Activated CD8-positive, alpha-beta T cell treated with anti-CD3 and anti-CD28 coated beads for 36 hours (primary cell): Measurements from ENCODE around the gene MANBA. TPM values are rescaled to one million over a fixed set of nuclear protein-coding genes. Genes with fewer than 3 reads are reported as not detected.

Source experiments
- ATAC-seq: fragments of 200-7000 bp; cut with Tn5 transposase; one replicate; pipeline ENCODE4 v1.10.0; 2021; ENCODE audit warnings: mild to moderate bottlenecking, moderate library complexity
- CTCF ChIA-PET: fragments of 350-600 bp; sonication (Branson Sonifier 250); formaldehyde crosslinking; loops from one replicate; lab custom pipeline; 2021; ENCODE audit warnings: antibody characterized with exemption; lab: Charles Lee
- POLR2A ChIA-PET: fragments of 350-600 bp; sonication (Branson Sonifier 250); formaldehyde crosslinking; loops from one replicate; lab custom pipeline; 2021; ENCODE audit warnings: antibody characterized with exemption; lab: Charles Lee
- DNase-seq: peaks from one replicate; pipeline ENCODE4 v3.0.0-alpha.2; 2020
- H3K27ac Mint-ChIP-seq: one replicate; pipeline ENCODE4 v1.8.0; 2021; ENCODE audit warnings: mild to moderate bottlenecking, mixed read lengths
- H3K27me3 Mint-ChIP-seq: one replicate; pipeline ENCODE4 v1.8.0; 2021; ENCODE audit warnings: mixed read lengths
- H3K36me3 Mint-ChIP-seq: one replicate; pipeline ENCODE4 v1.8.0; 2021; ENCODE audit warnings: low read depth, mixed read lengths
- H3K4me1 Mint-ChIP-seq: one replicate; pipeline ENCODE4 v1.8.0; 2021; ENCODE audit warnings: low read depth, mixed read lengths
- H3K4me3 Mint-ChIP-seq: one replicate; pipeline ENCODE4 v1.8.0; 2021; ENCODE audit warnings: mild to moderate bottlenecking, moderate library complexity, mixed read lengths
- H3K9me3 Mint-ChIP-seq: one replicate; pipeline ENCODE4 v1.8.0; 2021; ENCODE audit warnings: mixed read lengths
- intact Hi-C: fragments of 100-400 bp; cut with micrococcal nuclease; formaldehyde crosslinking; loops from one replicate; pipeline ENCODE4 v1.10.0; 2022
- total RNA-seq, 2 experiments: library from RNA; stranded (reverse); gene quantifications; one replicate each; pipeline ENCODE4 v1.2.3, GENCODE V29; 2021
- TF ChIP-seq, protein P1 (sequence below): fragments of 200-600 bp; IDR thresholded peaks from one replicate; pipeline ENCODE4 v1.8.0; 2022; ENCODE audit warnings: antibody characterized with exemption, mild to moderate bottlenecking

MANBA gene
- total RNA-seq, 2 experiments from 2014 or later: 14.5 to 16.3 TPM

DNA sequence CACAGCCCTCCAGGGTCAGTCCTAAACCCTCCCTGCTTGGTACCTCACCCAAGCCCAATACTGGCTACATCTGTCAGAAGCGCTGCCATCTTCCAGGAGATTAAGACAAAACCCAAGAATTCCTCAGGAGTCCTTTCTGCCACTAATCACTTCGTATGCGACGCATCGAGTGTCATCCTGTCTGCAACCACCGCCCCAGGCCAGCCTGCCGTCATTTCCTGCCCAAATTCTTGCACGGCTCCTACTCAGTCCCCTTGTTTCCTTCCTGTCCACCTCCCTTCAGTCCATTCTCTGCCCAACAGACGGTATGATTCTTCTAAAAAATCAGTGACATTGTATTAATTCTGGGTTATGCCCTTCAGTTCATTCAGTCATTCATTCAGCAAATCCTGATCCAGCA, 146.0 kb downstream of the MANBA start:
- no peaks in the 10 kb centered on the region for H3K9me3 Mint-ChIP-seq
- ChIA-PET CTCF (interaction anchor here (0.5 to 1.1 kb wide), 2 partner anchors 15 to 395 kb away, joined by 3 to 4 read pairs; no protein-coding TSS in a partner anchor), POLR2A (interaction anchor here (0.7 to 4.1 kb wide), 4 partner anchors 15 to 114 kb away, joined by 3 to 15 read pairs (median 4); partner anchors contain the start of gene NFKB1)
- intact Hi-C loops: no loop called here
- TF ChIP-seq, protein P1, sequence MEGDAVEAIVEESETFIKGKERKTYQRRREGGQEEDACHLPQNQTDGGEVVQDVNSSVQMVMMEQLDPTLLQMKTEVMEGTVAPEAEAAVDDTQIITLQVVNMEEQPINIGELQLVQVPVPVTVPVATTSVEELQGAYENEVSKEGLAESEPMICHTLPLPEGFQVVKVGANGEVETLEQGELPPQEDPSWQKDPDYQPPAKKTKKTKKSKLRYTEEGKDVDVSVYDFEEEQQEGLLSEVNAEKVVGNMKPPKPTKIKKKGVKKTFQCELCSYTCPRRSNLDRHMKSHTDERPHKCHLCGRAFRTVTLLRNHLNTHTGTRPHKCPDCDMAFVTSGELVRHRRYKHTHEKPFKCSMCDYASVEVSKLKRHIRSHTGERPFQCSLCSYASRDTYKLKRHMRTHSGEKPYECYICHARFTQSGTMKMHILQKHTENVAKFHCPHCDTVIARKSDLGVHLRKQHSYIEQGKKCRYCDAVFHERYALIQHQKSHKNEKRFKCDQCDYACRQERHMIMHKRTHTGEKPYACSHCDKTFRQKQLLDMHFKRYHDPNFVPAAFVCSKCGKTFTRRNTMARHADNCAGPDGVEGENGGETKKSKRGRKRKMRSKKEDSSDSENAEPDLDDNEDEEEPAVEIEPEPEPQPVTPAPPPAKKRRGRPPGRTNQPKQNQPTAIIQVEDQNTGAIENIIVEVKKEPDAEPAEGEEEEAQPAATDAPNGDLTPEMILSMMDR: no peak
- peak; percentile 67 for DNase-seq
- peaks cover 80% of the 10 kb centered on the region for H3K36me3 Mint-ChIP-seq
- H3K4me1 Mint-ChIP-seq: peaks cover 76% of the 10 kb centered on the region
- ATAC-seq: peak; percentile 31
- H3K27me3 Mint-ChIP-seq: no peaks in the 10 kb centered on the region
- peak overlapping the region; percentile 64 for H3K4me3 Mint-ChIP-seq
- H3K27ac Mint-ChIP-seq: peak overlapping the region; percentile 93

DNA sequence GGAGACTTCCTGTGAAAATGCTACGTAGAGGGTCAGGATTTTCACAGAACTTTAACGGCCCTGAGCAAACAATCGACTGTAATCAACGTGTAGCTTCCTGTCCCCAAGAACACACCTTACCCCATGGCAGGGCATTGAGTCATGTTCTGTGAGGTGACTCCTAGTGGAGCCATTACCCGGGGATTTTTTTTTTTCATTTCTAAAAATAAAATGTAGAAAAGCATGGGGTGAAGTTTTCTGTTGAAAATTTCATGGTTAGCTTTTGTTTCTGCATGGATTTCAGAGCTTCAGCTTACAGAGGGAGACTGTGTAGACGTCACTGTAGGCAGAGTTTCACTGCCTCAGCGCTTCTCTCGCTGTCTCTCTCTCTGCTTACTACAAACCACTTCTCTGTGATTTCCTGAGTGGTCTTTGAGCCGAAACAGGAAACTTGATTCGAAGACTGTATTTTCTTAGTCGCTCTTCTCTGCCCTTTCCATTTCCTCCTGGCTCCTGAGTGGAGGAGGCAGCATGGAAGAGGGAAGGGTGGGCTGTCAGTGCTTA, 147.9 kb downstream of the MANBA start:
- no peaks in the 10 kb centered on the region for H3K27me3 Mint-ChIP-seq
- ChIA-PET POLR2A (interaction anchor here (0.6 to 4.1 kb wide), 7 partner anchors 14 to 215 kb away, joined by 3 to 15 read pairs (median 4); partner anchors contain the start of gene UBE2D3), CTCF (interaction anchor here (0.7 to 1.4 kb wide), 7 partner anchors 13 to 396 kb away, joined by 3 to 4 read pairs (median 3); no protein-coding TSS in a partner anchor)
- ATAC-seq (peak; percentile 85), DNase-seq (peak; percentile 68)
- H3K4me3 Mint-ChIP-seq: peak overlapping the region; percentile 64
- H3K36me3 Mint-ChIP-seq: peaks cover 84% of the 10 kb centered on the region
- peaks cover 73% of the 10 kb centered on the region for H3K4me1 Mint-ChIP-seq
- intact Hi-C loops: no loop called here
- peak overlapping the region; percentile 93 for H3K27ac Mint-ChIP-seq
- no peaks in the 10 kb centered on the region for H3K9me3 Mint-ChIP-seq
- TF ChIP-seq, protein P1: no peak

DNA sequence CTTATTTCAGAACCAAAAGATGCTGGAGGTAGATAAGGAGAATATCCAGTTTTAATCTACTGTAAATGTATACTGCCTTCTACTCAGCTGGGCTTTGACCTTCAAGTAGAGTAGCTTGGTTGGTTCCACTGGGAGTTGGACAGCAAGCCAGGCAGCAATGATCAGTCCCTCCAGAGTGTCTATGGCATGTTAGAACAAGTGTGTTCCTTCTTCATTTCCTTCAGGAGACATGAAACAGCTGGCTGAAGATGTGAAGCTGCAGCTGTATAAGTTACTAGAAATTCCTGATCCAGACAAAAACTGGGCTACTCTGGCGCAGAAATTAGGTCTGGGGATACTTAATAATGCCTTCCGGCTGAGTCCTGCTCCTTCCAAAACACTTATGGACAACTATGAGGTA, 148.6 kb downstream of the MANBA start:
- TF ChIP-seq, protein P1: no peak
- ATAC-seq (no peak), DNase-seq (no peak)
- no peaks in the 10 kb centered on the region for H3K9me3 Mint-ChIP-seq
- intact Hi-C loops: no loop called here
- peak overlapping the region; percentile 64 for H3K4me3 Mint-ChIP-seq
- H3K36me3 Mint-ChIP-seq: peaks cover 87% of the 10 kb centered on the region
- peak overlapping the region; percentile 93 for H3K27ac Mint-ChIP-seq
- CTCF ChIA-PET: interaction anchor here (0.9 to 1.7 kb wide), 6 partner anchors 12 to 465 kb away, joined by 3 read pairs; partner anchors contain the start of gene SLC9B2
- H3K4me1 Mint-ChIP-seq: peaks cover 80% of the 10 kb centered on the region
- POLR2A ChIA-PET: interaction anchor here (0.6 to 4.1 kb wide), 5 partner anchors 13 to 159 kb away, joined by 3 to 15 read pairs (median 4); no protein-coding TSS in a partner anchor
- no peaks in the 10 kb centered on the region for H3K27me3 Mint-ChIP-seq

DNA sequence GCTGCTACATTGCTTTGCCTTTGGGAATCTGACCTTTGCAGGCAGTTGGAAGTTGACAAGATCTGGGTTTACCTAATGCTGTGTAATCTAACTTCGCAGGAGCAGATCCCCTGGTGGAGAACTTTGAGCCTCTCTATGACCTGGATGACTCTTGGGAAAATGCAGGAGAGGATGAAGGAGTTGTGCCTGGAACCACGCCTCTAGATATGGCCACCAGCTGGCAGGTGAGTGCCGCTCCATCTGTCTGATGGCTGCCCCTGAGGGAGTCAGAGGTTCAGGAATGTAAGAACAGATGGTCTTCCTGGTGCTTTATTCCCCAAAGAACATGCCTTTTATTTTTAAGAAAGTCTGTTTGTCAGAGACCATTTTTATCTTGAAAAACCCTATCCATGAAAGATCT, 150.3 kb downstream of the MANBA start:
- Mint-ChIP-seq H3K4me1 (peaks cover 83% of the 10 kb centered on the region), H3K27me3 (no peaks in the 10 kb centered on the region), H3K36me3 (peaks cover 86% of the 10 kb centered on the region), H3K9me3 (no peaks in the 10 kb centered on the region), H3K27ac (peak overlapping the region; percentile 67), H3K4me3 (no peak overlapping the region)
- intact Hi-C loops: no loop called here
- TF ChIP-seq, protein P1: no peak
- ChIA-PET POLR2A (interaction anchor here (4.1 kb wide), 1 partner anchor 24 kb away, joined by 15 read pairs; no protein-coding TSS in a partner anchor), CTCF (interaction anchor here (0.6 to 2.9 kb wide), 9 partner anchors 10 to 466 kb away, joined by 3 to 11 read pairs (median 4); partner anchors contain the start of gene SLC9B2)
- ATAC-seq (no peak), DNase-seq (no peak)

DNA sequence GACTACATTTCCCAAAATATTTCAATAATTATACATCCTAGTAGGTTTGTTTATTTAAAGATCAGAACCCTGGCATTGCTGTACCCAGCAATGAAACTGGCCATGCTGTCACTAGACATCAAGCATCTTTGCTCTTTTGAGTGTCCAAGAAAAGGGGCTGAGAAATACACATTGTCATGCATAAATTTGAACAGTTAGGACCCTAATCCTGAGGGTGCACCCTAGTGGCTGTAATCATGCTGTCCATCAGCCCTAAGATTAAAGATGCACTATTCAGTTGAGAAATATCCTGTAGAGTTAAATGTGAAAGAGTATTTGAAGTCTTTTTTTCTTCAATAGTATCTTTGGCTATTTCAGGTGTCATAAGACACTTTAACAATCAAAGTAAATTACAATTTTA, 150.8 kb downstream of the MANBA start:
- Mint-ChIP-seq H3K27me3 (no peaks in the 10 kb centered on the region), H3K4me1 (peaks cover 80% of the 10 kb centered on the region), H3K4me3 (no peak overlapping the region), H3K9me3 (no peaks in the 10 kb centered on the region), H3K36me3 (peaks cover 87% of the 10 kb centered on the region), H3K27ac (peak overlapping the region; percentile 63)
- ATAC-seq: no peak
- TF ChIP-seq, protein P1: no peak
- intact Hi-C loops: no loop called here
- POLR2A ChIA-PET: no interaction called here
- CTCF ChIA-PET: interaction anchor here (0.6 to 2.9 kb wide), 7 partner anchors 9 to 173 kb away, joined by 3 to 11 read pairs (median 4); no protein-coding TSS in a partner anchor
- DNase-seq: no peak
